HCEC 1CT (cell line): Measurements from ENCODE around the gene CACNA1S.

ENCODE experiments used
- DNase-seq: peaks from one replicate; pipeline ENCODE4 v3.0.0-alpha.2; 2017

CACNA1S gene

GRCh38 chr1:201090541-201090940 lies 21.7 kb downstream of the CACNA1S start:
- no peak for DNase-seq

DNA sequence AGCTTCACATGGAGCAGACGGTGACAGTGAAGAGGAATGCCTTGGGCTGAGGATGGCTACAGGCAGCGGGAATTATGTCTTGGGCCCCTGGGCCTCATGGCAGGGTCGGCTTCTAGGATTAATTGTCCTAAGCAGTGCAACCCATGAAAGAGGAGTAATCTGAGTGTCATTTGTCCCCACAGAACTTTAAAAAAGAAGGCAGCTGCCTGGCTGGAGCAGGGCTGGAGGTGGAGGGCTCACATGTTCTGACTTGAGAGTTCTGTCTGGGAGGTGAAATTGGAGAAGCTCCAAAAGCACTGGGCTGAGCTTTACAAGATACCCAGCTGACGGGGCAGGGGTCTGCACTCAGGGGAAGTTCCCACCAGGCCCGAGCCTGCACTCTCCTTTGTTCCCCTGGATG lies 22.6 kb downstream of the CACNA1S start:
- no peak for DNase-seq

DNA sequence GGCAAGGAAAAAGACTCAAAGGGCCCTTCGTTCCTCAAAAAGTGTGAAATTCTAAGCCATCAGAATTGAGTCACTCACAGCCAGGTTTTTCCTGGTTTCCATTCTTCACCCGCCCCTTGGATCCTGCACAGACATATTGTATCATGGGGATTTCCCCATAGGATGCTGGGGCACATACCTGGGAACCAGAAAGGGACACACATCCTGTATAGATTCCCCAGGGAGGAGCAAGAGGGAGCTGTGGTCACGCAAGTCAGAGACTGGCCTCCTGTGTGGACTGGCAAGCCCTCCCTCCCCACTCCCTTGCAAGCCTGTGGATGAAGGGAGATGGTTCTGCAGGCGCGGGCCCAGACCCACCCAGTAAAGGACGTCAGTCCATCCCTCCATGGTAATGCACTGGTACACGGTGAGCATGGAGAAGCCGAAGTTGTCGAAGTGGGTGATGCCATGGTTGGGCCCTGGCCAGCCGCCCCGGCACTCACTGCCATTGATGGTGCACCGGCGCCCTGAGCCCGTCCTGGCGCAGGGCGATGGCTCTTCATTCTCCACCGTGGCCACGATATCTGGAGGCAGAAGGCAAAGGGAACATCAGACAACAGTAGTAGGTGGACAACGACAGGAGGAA lies 23.2 kb downstream of the CACNA1S start:
- no peak for DNase-seq

- no peak for DNase-seq
These were observed 23.8 kb downstream of the CACNA1S start for GRCh38 chr1:201088395-201088794.

DNA sequence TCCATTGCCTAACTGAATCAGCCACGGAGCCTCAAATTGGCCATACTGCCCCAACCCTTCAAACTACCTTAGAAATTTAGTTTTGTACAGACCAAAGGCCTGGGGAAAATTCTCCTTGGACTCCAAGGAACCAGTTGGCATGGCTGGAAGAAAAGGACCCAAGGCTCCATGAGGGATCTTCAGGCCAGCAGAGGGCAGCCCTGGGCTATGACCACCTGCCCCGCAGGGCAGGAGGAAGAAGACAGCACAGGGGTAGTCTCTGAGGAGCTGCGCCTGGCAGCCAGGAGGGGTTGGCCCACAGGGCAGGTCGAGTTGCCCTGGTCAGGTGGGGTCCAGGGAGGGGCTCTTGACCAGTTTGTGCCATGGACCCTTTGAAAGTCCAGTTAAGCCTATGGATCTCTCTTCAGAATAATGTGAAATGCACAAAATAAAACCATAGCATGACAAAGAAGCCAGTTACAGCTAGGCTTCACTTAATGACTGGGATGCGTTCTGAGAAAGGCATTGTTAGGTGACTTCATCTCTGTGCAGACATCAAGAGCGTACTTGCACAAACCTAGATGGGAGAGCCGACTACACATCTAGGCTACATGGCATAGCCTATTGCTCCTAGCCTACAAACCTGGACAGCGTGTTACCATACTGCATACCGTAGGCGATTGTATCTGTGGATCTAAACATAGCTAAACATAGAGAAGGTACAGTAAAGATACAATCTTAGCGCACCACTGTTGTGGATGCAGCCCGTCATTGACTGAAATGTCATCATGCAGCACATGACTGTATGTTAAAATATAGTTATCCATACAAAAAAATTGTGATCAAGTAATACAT lies 26.1 kb downstream of the CACNA1S start:
- DNase-seq = peak; percentile 35

DNA sequence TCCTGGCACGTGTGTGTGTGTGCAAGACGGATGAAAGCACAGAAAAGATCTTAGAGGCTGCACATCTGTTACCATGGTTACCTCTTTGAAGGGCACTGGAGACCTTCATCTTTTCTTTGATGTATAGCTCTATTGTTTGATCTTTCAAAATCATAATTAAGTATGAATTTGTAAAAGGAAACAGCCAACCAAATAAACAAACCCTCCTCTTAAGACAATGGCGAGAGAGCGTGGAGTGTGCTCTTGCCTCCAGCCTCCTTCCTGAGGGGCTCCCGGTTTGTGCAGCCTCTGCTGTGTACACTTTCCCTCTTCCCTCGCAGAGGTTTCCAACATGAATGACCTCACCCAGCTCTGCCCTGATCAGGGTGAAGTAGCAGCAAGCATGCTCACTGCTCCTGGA lies 27.9 kb downstream of the CACNA1S start:
- no peak for DNase-seq

DNA sequence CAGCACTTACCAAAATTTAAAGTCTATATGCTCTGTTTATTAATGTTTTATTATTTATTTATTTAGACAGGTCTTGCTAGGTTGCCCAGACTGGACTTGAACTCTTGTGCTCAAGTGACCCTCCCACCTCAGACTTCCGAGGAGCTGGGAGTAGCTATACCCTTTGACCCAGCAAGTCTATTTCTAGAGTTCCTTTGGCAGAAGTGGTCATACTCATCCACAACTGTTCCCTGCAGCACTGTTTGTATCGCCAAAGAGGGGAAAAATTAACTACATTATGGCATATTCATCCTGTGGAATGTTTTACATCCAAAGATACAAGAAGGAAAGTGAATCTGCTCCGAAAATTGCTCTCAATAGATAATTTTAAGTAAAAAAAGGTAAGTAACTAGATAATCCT lies 28.5 kb downstream of the CACNA1S start:
- no peak for DNase-seq

GRCh38 chr1:201080135-201080534 lies 32.1 kb downstream of the CACNA1S start:
- no peak for DNase-seq

GRCh38 chr1:201077736-201078135 lies 34.5 kb downstream of the CACNA1S start:
- DNase-seq = no peak

- DNase-seq = no peak
These were observed 35.1 kb downstream of the CACNA1S start for GRCh38 chr1:201077116-201077515.

DNA sequence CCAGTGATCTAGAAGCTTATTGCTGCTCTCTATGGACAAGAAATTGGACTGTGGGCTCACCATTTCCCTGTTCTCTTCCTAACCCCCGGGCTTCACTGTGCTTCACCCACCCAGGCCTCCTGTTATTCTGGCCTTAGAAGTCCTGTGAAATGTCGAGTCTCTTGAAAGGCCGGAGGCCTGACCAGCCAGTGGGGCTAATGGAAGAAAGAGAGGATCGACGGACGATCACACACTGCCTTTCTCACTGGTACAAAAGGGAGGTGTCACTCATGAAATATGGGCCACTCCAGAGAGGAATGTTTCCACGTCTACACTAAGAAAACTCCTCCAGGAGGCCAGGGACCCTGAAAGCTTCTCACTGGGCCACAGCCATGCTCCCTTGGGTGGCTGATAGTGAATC lies 36.1 kb downstream of the CACNA1S start:
- no peak for DNase-seq

DNA sequence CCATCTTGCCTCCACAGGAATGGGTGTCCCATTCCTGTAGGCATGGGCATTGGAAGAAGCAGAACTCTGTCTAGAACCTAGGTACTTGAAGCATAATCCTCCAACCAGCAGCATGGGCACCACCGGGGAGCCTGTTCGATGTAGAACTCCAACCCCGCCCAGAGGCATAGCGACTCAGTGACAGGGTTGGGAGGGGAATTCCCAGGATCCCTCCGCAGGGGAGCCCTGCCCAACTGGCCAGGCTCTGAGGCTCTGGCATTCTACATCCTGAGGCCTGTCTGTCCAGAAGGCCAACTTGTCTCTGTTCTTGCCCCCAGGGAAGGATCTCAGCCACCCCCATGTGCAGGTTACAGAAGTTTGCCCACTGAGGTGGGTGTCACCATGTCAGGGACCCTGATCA lies 38.2 kb downstream of the CACNA1S start:
- DNase-seq = no peak

DNA sequence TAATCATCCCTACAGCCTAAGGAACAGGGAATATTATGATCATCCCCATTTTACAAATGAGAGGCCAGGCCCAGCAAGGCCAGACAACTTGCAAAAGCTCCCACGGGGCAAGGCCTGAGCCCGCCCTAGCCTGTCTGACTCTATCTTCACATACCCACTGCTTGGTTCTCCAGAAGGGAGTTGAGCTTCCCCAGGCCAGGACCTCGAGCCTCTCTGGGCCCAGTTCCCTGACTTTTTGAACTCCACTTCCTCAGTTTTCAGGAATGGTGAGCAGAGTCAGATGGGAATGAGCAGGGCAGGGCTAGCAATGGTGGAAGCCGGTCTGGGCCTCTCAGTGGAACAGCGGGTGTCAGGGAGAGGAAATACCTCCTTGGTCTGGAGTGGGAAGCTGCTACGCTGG lies 39.3 kb downstream of the CACNA1S start:
- no peak for DNase-seq

DNA sequence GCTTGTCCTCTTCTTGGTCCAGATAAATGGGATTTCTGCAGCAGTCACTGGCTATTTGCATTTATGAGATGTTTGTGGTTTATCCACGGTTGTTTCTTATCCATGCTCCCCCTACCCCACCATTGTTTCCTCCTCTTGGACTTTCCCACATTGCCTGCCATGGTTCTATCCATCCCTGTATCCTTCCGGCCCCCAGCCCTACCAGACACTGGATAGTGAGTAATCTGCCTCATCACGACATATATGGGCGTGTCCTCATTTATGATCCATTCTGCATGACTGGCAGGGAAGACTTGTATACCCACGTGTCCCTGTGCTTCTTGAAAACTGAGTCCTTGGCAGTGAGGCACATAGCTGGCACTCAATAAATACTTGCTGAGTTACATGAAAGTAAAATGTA lies 40.1 kb downstream of the CACNA1S start:
- no peak for DNase-seq

DNA sequence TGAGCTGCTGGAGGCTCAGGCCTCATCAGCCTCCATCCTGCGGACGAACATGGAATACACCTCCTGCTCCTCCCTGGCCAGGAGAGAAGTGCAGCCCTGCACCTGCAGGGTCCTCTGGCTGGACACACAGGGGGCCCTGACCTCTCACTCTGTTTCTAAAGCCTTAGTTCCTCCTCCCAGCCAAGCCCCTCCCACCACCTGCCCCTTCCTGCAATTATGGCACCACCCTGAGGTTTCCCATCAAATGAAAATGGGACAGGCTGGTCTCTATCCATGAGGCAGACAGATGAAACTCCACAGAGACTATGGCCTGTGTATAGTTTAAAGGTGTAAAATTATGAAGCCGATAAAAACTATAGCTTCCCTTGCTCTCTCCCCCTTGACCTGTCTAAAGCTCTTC lies 42.6 kb downstream of the CACNA1S start:
- DNase-seq = no peak

DNA sequence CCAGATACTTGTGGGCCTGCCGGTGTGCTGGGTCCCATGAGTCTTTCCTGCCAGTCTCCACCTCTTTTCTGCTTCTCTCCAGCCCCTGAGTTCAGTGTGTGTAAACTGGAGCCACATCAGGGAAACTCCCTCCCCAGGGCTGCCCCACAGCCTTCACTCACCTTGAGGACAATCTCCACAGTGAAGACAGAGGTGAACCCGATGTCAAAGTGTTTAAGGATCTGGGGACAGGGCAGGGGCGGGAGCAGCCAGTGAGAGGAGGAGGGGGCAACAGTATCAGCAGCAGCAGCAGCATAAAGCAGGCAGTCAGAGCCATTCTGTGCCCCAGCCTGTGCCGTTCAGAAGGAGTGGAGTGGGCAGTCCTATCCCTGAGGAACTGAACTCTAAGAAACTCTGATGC lies 43.2 kb downstream of the CACNA1S start:
- no peak for DNase-seq

DNA sequence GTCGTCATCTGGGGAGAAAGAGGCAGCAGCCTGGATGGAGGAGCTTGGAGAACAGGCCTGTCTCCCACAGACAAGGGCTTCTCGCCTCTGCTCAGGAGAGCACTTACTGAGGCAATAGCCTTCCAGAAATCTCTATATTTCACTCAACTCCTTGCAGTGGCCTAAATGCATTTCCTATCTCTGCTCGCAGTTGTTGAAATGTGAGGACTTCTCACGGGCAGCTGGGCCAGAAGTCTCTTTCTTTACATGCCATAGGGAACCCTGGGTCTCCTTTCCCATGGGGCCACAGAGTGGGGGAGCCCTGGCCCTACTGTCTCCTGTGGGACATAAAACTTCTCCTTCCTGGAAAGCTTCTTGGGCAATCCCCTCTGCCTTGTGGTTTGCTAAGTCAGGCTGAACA lies 45.2 kb downstream of the CACNA1S start:
- no peak for DNase-seq

GRCh38 chr1:201065686-201066085 lies 46.5 kb downstream of the CACNA1S start:
- DNase-seq = no peak

GRCh38 chr1:201064806-201065205 lies 47.4 kb downstream of the CACNA1S start:
- no peak for DNase-seq

GRCh38 chr1:201063145-201063544 lies 49.1 kb downstream of the CACNA1S start:
- no peak for DNase-seq

DNA sequence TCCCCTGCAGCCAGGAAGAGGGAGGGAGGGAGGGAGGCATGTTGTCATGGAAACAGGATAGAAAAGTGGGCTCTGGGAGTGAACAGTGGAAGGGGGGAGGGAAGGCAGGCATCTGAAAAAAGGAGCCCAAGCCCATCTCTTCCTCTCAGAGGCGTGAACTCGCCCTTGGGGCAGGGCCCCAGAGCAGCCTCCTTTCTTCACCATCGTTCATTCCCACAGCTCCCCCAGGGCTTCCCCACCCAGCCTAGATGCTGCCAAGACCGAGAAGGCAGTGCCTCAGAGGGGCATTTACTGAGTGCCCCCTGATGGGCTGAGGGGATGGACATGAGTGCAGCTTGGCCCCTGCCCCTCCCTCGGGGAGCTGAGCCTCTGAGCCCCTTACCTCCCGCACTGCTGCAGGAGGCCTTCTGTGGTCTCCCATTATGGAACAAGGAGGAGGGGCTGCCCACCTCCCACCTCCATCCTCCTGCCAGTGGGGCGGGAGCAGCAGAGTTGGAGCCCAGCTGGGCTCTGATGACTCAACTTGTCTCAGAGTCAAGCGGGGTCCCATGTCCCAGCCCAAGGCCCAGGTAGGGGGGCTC lies 49.6 kb downstream of the CACNA1S start:
- no peak for DNase-seq

- no peak for DNase-seq
These were observed 50.3 kb downstream of the CACNA1S start for GRCh38 chr1:201061886-201062285.

GRCh38 chr1:201061049-201061448 lies 51.2 kb downstream of the CACNA1S start:
- no peak for DNase-seq

GRCh38 chr1:201060586-201060985 lies 51.6 kb downstream of the CACNA1S start:
- DNase-seq = no peak
